Right renal pelvis (tissue), 4 donors: Measurements from ENCODE around the gene PMPCA. TPM values are rescaled to one million over a fixed set of nuclear protein-coding genes. Genes with fewer than 3 reads are reported as not detected.
"Not testable (repeated sequence)": the region's sequence is repeated elsewhere in the genome, so short reads cannot be mapped to it uniquely, and the experiment has no call there.

Source experiments
- DNase-seq, 4 donors: peaks; one replicate each; pipeline ENCODE4 v3.0.0-alpha.2; 2013; ENCODE audit warnings: low read depth in 4 of 4, low spot score in 3 of 4, missing footprints in 1 of 4
- polyA plus RNA-seq, 4 donors: library from polyadenylated mRNA; unstranded; fragments of 120-200 nt; gene quantifications; one replicate each; pipeline ENCODE4 v1.2.1, GENCODE V29; 2013; ENCODE audit not compliant: insufficient read length in 4 of 4

The PMPCA gene
- polyA plus RNA-seq, 4 donors: 56.5 to 66.0 (median 62.6) TPM

DNA sequence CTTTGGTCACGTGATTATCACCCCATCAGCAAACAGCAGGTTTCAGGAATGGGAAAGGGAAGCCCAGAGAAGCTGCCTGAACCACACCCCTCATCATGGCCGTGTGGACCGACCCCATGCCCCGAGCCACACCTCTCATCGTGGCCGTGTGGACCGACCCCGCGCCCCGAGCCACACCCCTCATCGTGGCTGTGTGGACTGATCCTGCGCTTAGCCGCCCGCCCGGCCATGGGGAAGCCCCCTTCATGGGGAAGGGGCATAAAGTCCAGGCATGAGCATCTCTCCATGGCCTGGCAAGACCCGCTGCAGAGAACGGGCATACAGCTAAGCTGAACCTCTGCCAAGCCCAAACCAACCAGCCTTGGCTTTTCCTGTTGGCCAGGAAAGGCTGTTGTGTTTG lies 16.9 kb upstream of the PMPCA start:
- no peak for DNase-seq

DNA sequence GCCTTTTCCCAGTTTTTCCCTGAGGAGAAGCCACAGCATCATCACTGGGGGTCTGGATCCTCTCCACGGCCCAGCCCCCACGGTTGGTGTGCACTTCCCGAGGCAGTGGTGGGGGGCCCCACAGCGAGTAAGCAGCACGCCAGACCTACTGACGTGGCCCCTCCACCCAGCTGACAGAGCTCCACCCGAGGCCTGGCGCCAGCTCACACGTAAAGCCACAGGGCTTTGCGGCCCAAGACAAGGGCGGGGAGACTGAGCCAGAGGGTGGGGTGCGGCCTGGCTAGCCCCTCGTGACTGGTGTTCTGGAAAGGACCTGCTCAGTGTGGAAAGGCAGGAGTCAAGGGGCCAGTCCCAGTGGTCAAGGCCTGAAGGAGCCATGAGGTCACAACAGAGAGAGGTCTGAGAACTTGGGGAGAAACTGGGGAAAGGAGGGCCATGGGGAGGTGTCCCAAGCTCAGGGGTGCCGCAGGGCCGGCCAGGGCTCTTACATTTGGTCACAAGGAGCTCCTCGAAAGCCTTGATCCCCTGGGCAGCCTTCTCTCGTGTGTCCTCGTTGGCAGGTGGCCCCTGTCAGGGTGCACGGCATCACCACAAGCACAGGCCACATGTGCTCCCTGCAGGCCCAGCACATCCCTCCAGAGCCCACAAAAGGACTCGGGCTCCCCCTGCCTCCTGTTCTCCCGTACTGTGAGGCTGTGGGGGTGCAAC lies 16.0 kb upstream of the PMPCA start:
- DNase-seq: no peak

DNA sequence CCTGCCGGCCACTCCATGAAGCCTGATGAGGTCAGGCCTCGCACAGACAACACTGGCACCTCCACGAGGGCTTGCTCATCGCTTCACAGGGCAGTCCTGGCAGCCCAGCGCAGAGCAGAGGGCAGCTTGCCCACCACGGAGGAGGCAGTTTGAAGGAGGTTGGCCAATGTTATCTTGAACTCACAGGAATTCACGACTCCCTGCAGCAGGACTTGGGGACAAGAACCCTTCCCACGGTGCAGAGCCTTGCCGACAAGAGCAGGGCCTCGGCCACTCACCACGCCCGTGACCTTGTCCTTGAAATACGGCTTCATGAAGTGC lies 15.5 kb upstream of the PMPCA start:
- no peak for DNase-seq

DNA sequence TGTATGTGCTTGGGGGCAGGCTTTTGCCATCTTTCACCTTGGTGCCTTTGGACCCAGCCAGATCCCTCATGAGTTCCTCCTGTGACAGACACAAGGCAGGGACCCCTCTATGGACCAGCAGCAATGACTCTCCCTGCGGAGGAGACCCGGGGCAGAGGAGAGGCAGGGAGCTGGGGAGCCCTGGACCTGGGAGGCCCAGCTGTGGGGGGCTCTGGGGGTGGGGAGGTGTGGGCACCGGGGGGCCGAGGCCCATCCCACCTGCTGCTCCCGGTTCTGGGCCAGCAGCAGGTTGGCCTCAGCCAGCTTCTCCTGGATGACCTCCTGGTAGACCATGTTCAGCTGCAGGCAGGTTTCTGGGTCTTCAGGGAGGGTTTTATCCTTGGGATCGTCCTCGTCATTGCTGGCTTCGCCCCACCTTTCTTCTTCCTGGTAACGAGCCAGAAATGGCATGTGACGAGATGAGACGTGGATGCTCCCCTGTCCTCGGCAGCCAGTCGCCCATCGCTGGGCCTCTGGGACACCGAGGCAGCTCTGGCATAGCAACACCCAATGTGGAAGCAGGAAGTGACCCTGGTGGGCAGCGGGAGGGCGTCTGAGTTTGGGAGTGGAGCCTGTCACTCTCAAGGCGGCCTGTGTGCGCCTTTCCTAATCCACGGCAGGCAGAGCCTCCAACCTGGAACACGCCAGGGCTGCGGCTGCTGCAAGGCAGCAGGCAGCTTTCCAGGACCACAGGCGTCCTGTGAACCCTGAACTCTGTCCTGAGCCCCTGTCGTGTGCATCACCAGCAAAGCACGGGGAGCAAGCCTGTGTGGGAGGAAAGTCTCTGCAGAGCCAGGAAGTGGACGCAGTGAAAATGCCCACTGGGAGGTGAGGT lies 14.9 kb upstream of the PMPCA start:
- DNase-seq: no peak

DNA sequence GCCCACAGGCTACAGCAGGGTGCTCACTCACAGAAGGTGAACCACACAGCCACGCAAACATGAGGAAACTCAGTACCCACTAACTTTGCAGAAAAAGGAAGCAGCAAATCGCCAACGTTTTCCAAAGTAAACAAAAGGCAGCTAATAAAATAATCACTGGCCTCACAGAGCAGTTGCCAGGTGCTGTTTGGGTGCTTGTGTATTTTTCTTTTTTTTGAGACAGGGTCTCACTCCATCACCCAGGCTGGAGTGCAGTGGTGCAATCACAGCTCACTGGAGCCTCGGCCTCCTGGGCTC lies 14.3 kb upstream of the PMPCA start:
- no peak for DNase-seq

DNA sequence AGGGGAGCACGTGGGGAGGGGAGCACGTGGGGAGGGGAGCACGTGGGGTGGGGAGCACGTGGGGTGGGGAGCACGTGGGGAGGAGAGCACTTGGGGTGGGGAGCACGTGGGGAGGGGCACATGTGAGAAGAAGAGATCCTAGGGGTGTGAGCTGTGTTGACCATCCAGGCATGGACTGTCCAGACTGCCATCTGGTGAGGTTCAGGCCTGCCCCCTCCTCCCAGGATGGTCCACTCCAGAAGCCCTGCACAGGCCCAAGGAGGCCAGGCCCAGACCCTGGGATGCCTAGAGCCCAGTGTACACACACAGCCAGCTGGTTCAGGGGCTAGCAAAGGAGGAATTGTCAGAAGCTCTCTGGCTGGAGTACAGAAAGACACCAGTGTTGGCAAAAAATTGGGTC lies 12.8 kb upstream of the PMPCA start:
- DNase-seq: no peak

DNA sequence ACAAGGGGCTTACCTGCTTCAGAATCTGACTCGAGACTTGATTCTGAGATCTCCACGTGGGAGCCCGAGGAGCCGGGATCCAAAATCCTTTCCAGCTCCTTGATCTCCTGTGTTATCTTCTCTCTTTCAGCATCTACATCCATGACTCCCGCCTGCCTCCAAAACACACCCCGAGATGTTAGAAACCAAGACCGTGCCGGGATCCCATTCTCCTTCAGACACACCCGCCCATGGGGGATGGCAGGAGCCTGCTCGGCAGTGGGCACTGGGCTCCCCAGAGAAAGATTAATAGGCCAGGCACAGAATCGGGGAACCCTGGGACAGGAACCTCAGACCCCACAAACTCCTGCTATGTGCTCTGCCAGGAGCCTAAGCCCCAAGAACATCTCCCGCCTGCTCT lies 12.2 kb upstream of the PMPCA start:
- DNase-seq: no peak

DNA sequence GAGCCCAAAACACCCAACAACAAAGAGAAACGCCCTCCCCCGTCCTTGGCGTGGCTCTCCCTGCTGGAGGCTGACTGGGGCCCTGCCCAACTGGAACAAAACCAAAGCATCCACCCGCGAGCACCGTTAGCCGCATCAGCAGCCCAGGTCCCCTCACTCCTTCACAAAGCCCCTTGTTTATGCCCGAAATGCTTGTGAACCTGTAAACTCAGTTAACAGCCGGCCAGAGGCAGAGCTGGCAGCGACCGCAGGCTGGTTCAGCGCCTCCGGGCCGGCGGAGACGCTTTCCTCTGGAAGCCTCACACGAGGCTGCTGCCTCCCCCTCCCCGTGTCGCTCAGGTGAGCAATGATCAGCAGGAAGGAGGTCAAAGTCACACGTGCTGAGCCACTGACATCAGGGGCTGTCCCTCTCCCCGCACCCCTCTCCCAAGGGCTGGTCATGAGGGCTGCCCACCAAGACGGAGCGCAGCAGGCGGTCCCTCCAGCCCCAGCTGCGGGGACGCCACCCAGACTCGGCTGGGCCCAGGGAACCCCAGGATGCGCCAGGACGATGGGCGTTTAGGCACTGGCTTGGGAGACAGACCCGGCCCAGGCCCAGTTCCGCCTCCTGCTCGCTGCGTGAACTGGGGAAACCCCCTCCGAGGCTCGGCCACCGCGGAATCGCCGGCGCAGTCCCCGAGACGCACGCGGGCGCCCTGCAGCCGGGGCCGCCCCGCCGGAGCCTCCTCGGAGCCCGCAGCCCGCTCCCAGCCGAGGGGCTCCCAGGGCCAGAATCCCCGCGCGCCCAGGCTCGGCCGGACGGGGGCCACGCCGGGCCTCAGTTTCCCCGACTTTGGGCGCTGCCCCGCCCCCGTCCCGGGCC lies 11.1 kb upstream of the PMPCA start:
- DNase-seq: no peak

DNA sequence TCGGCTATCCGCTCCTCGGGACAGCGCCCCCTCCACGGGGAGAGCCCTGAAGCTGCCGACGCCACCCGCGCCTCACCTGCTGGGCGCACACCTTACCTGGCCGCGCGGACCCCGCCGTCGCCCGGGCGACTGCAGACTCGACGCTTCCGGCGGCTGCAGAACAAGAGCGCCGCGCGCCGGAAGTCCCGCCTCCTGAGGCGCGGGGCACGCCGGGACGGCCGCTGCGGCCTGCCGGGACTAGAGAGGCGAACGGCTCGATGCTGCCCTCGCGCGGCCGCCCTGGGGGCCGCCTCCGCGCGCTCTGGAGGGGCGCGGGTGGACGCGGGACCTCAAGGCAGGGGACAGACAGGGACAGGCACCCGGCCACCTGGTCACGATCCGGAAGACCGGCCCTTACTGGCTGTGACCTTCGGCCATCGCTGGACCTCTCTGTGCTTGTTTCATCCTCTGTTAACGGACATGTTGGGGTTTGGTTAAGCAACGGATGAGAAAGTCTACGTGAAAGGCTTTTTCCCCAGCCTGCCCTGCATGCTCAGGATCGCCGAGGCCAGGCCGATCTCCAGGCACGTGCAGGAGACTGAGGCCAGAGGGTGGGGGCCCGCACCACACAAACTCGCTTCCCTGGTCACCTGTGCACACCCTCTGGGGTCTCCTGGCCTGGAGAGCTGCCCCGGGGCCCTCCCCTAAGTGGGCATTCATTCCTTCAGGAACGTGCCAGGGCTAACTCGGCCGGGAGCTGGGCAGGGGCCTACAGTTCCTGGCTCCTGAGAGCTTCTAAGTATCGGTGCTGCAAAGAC lies 10.2 kb upstream of the PMPCA start, which contains the start of gene SNAPC4:
Gene SNAPC4 (minus strand): TSS at position 133 of the 797 bp plus-strand sequence. CDS start 1,742 bp downstream, outside the sequence.
- peak; percentile 76 to 89 (median 83) for DNase-seq

DNA sequence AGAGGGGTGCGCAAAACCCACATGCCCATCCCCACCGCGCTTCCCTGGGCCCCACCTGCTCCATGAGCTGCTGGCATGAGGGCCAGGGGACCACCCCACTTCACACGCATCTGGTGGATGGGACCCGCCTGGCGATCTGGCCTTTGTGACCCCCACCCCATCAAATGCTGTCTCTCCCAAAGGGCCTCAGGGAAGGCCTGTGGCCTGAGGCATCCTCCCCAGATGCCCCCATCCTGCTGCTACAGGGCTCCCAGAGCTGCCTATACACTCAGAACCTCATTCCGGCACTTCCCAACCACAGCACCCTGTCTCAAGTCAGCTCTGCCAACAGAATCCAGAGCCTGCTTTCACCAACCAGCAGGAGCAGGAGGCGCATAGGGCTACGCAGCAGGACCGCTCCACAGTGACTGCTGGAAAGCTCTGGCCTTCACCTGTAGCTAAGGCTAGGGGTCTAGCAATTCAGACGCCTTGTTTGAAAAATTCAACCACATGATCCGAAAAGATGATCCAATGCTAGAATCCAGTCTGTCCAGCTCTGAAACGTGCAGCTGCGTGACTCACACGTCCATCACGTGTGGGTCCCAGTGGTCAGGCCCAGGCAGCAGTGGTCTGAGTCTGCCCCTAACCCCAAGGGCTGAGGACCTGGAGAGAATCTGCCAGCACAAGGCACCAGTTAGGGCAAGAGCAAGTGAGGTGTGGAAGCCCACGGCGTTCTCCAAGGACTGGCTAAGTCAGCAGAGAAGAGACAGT lies 9.1 kb upstream of the PMPCA start:
- no peak for DNase-seq

DNA sequence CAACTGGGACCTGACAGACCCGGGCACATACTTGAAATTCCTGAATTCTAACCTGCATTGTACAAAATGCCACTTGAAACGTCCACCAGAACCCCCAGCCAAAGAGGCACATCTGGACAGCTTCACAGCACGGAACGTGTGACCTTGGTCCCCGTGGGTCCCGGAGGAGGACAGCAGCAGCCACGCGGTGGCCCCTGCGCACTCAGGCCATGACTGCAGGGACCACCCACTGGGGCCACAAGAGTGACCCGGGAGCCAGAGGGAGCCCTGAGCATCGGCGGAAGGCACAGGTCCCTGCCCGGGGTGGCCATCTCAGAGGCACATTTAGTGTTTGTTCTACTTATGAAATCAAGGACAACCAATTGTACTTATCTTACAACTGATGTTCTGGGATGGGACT lies 8.4 kb upstream of the PMPCA start:
- no peak for DNase-seq

DNA sequence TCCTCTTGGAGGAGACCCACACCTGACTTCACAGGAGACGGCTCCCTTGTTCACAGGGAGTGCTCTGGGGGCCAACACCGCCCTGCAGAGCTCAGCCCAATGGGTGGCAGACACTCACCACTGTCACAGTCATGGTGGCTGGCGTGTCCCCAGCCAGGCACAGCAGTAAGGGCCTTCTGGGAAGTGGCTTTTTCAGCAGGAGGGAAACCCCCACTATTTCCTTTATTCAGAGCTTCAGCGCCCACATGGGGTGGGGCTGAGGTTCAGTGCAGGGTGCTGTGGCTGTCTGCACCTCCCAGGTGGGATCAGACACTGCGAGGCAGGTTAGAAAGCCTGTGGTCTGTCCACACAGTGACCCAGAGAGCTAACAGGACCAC lies 6.9 kb upstream of the PMPCA start:
- no peak for DNase-seq

DNA sequence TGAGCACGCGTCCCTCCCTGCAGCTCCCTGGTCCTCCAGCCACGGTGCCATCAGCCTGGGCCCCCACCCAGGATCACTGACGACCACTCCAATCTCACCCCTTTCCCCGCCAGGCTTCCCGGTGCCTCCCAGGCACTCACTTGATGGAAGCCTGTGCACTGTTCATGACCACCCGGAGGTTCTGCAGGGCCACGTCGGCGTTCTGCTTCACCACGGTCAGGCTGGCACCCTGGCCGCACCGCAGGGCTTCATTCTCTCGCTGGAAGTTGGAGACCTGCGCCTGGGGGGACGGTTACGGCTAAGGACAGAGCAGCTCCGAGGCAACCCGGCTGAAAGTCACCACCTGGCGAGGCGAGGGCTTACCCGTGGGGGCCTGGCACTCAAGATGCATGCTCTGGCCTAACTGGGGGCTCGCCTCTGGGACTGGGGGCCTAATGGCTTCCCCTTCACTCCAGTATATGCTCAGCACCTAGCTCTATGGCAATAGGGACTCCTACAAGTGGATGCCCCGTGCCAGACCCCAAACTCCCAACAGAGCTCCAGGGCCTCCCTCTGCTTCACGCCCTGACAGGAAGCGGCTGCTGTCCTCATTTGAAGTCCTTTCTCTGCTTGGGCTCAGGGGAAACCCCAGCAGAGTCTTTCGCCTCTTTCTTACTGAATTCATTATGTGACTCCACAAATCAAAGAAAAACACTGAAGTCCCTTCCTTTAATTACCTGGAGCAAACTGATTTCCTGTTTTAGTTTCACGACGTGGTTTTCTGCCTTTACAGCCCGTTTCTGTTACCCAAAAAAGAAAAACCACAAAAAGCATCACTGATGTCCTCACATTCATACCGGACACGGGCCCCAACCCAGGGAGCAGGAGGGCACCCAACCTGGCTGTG lies 6.3 kb upstream of the PMPCA start:
- DNase-seq: no peak

DNA sequence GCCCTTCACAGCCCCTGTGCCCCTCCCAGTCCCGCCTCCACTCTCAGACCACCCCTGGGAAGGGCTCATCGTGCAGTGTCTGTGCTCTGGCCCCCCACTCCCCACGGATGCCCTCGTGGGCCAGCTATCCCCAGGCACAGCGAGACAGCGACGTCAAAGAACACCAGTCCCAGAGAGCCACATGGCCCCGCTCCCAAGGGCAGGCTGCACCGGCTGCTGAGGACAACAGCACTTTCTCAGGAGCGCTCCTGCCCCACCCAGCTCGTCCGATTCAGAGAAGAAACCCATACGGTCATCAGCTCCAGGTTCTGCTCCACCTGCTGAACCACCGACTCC lies 5.7 kb upstream of the PMPCA start:
- DNase-seq: no peak

DNA sequence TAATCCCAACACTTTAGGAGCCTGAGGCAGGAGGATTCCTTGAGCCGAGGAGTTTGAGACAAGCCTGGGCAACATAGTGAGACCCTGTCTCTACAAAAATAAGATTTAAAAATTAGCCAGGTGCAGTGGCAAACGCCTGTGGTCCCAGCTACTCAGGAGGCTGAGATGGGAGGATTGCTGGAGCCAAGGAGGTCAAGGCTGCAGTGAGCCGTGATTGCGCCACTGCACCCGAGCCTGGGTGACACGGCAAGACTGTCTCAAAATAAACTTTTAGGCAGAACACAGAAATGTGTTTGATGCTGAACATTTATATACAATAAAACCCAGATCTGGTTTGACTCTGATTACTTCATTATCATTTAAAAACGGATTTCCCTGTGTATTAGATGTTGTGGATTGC lies 5.0 kb upstream of the PMPCA start:
- no peak for DNase-seq

DNA sequence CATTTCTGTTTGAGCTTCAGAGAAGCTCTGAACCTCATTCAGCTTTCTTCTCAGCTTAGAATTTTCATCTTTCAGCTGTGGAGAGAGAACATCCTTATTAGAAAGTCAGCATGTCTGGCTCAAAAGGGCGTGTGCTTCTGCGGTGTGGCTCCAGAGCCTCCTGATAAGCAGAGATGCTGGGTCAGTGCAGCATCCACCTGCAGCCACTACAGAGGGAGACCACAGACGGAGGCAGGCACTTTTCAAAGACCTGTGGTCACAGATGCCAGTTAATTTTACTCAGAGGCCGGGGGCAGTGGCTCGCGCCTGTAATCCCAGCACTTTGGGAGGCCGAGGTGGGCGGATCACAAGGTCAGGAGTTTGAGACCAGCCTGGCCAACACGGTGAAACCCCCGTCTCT lies 4.6 kb upstream of the PMPCA start:
- DNase-seq: not testable (repeated sequence)

DNA sequence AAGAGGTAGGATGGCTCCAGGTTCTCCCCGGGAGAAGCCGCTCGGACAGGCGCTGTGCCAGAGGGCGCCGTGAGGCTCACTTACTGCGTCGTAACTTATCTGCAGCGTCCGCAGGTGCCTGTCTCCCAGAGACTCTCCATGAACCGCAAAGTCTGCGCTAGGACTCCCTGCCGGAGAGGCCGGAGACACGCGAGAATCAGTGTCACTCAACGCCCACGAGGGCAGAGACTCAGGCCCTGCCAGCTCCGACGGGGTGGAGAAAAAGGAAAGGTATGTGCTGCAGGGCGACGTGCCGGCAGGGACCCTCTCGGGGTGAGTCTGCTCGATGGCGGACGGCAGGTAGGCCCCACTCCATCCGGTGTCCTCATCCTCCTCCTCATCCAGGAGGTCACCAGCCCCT lies 3.4 kb upstream of the PMPCA start:
- not testable (repeated sequence) for DNase-seq

DNA sequence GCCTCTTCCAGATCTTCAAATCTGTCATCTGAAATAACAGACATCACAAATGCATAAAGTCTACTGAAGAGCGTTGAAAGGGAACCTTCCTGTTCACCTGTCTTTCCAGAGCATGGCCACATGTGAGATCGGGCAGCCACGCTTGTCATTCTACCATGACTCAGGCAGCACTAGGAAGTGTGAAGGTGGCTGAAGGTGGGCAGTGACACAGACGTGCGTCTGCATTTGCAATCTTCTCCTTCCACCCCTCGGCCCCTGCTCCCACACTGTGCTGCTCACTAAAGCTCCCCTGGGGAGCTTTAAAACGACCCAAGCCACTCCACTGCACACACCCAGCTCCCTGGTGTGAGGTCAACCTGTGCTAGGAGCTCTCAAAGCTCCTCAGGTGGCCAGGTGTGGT lies 2.5 kb upstream of the PMPCA start:
- DNase-seq: no peak
